Skeletal muscle tissue (tissue), 4 donors: Measurements from ENCODE around the gene TSC2. TPM values are rescaled to one million over a fixed set of nuclear protein-coding genes. Genes with fewer than 3 reads are reported as not detected.

Experiments used
- H3K27ac ChIP-seq: one replicate; pipeline ENCODE4 v1.7.0; 2013; ENCODE audit warnings: mild to moderate bottlenecking, low read depth, low read length, inconsistent platforms
- H3K27me3 ChIP-seq, 3 donors: one replicate each; pipeline ENCODE4 v1.7.0; 2013; ENCODE audit warnings: low read length in 3 of 3; ENCODE audit not compliant: control insufficient read depth in 3 of 3, insufficient read depth in 3 of 3
- H3K36me3 ChIP-seq, 3 donors: one replicate each; pipeline ENCODE4 v1.7.0; 2013; ENCODE audit warnings: low read length in 3 of 3; ENCODE audit not compliant: control insufficient read depth in 3 of 3, insufficient read depth in 3 of 3
- H3K4me1 ChIP-seq, 3 donors: one replicate each; pipeline ENCODE4 v1.7.0; 2013; ENCODE audit warnings: low read length in 3 of 3, mild to moderate bottlenecking in 3 of 3; ENCODE audit not compliant: control insufficient read depth in 3 of 3, insufficient read depth in 3 of 3
- H3K4me3 ChIP-seq, 3 donors: one replicate each; pipeline ENCODE4 v1.7.0; 2013; ENCODE audit warnings: low read length in 3 of 3
- H3K9ac ChIP-seq, 3 donors: one replicate each; pipeline ENCODE4 v1.7.0; 2013; ENCODE audit warnings: low read length in 3 of 3, mild to moderate bottlenecking in 3 of 3, moderate library complexity in 2 of 3, low read depth in 1 of 3
- H3K9me3 ChIP-seq, 3 donors: one replicate each; pipeline ENCODE4 v1.7.0; 2013; ENCODE audit warnings: low read length in 3 of 3; ENCODE audit not compliant: control insufficient read depth in 3 of 3
- total RNA-seq: library from RNA; depleted of rRNA; stranded (reverse); fragments of >200 nt; gene quantifications from one replicate; pipeline ENCODE4 v1.2.3, GENCODE V29; 2014
- donor health status: Osteomylitis.

Gene TSC2
- total RNA-seq, 1 donor from 2014 or later: 49.6 TPM

- H3K4me3 ChIP-seq: no peak overlapping the region
- H3K27me3 ChIP-seq: no peaks in the 10 kb centered on the region
- no peak overlapping the region for H3K27ac ChIP-seq
- no peaks in the 10 kb centered on the region for H3K4me1 ChIP-seq
- H3K36me3 ChIP-seq: peaks cover 44 to 56% (median 49%) of the 10 kb centered on the region in 3 donors
- no peak overlapping the region for H3K9ac ChIP-seq
- H3K9me3 ChIP-seq: no peaks in the 10 kb centered on the region
Observed at GRCh38 chr16:2062801-2063200, 15.0 kb downstream of the TSC2 start.

GRCh38 chr16:2063861-2064260 is 16.1 kb downstream of the TSC2 start:
- H3K36me3 ChIP-seq: peaks cover 40 to 57% (median 44%) of the 10 kb centered on the region in 3 donors
- no peaks in the 10 kb centered on the region for H3K27me3 ChIP-seq
- no peak overlapping the region for H3K4me3 ChIP-seq
- H3K9me3 ChIP-seq: no peaks in the 10 kb centered on the region
- H3K4me1 ChIP-seq: no peaks in the 10 kb centered on the region
- H3K9ac ChIP-seq: no peak overlapping the region
- no peak overlapping the region for H3K27ac ChIP-seq

- peaks cover 40 to 58% (median 44%) of the 10 kb centered on the region in 3 donors for H3K36me3 ChIP-seq
Observed at GRCh38 chr16:2064368-2064945, 16.7 kb downstream of the TSC2 start.

GRCh38 chr16:2066139-2066538 is 18.4 kb downstream of the TSC2 start:
- no peaks in the 10 kb centered on the region for H3K4me1 ChIP-seq
- H3K36me3 ChIP-seq: peaks cover 48 to 59% (median 49%) of the 10 kb centered on the region in 3 donors
- H3K9ac ChIP-seq: no peak overlapping the region
- no peaks in the 10 kb centered on the region for H3K27me3 ChIP-seq
- H3K9me3 ChIP-seq: no peaks in the 10 kb centered on the region
- H3K27ac ChIP-seq: no peak overlapping the region
- no peak overlapping the region for H3K4me3 ChIP-seq

More at GRCh38 chr16:2064368-2064945, 16.7 kb downstream of the TSC2 start:
- H3K27ac ChIP-seq: no peak overlapping the region
- H3K4me1 ChIP-seq: no peaks in the 10 kb centered on the region
- H3K9me3 ChIP-seq: no peaks in the 10 kb centered on the region
- no peaks in the 10 kb centered on the region for H3K27me3 ChIP-seq
- H3K9ac ChIP-seq: no peak overlapping the region
- H3K4me3 ChIP-seq: no peak overlapping the region

- H3K4me1 ChIP-seq: no peaks in the 10 kb centered on the region
- H3K9me3 ChIP-seq: no peaks in the 10 kb centered on the region
- no peaks in the 10 kb centered on the region for H3K27me3 ChIP-seq
- no peak overlapping the region for H3K9ac ChIP-seq
- H3K4me3 ChIP-seq: no peak overlapping the region
- peaks cover 62 to 65% (median 64%) of the 10 kb centered on the region in 3 donors for H3K36me3 ChIP-seq
- no peak overlapping the region for H3K27ac ChIP-seq
Observed at GRCh38 chr16:2070576-2071453, 23.0 kb downstream of the TSC2 start.

GRCh38 chr16:2071454-2072202 is 23.8 kb downstream of the TSC2 start:
- Histone ChIP-seq H3K4me1 (no peaks in the 10 kb centered on the region), H3K27me3 (no peaks in the 10 kb centered on the region), H3K36me3 (peaks cover 60 to 67% (median 64%) of the 10 kb centered on the region in 3 donors), H3K4me3 (no peak overlapping the region), H3K9ac (no peak overlapping the region), H3K9me3 (no peaks in the 10 kb centered on the region), H3K27ac (no peak overlapping the region)

GRCh38 chr16:2072926-2073325 is 25.1 kb downstream of the TSC2 start:
- Histone ChIP-seq H3K4me1 (no peaks in the 10 kb centered on the region), H3K27ac (no peak overlapping the region), H3K4me3 (no peak overlapping the region), H3K9me3 (no peaks in the 10 kb centered on the region), H3K9ac (no peak overlapping the region), H3K27me3 (no peaks in the 10 kb centered on the region), H3K36me3 (peaks cover 60 to 68% (median 61%) of the 10 kb centered on the region in 3 donors)

GRCh38 chr16:2074071-2074470 is 26.3 kb downstream of the TSC2 start:
- Histone ChIP-seq H3K27ac (no peak overlapping the region), H3K4me3 (no peak overlapping the region), H3K9me3 (no peaks in the 10 kb centered on the region), H3K36me3 (peaks cover 67 to 70% (median 68%) of the 10 kb centered on the region in 3 donors), H3K4me1 (no peaks in the 10 kb centered on the region), H3K27me3 (no peaks in the 10 kb centered on the region), H3K9ac (no peak overlapping the region)

GRCh38 chr16:2075631-2076030 is 27.8 kb downstream of the TSC2 start:
- no peak overlapping the region for H3K9ac ChIP-seq
- no peak overlapping the region for H3K4me3 ChIP-seq
- H3K27ac ChIP-seq: no peak overlapping the region
- H3K4me1 ChIP-seq: no peaks in the 10 kb centered on the region
- no peaks in the 10 kb centered on the region for H3K27me3 ChIP-seq
- peaks cover 66 to 70% (median 68%) of the 10 kb centered on the region in 3 donors for H3K36me3 ChIP-seq
- no peaks in the 10 kb centered on the region for H3K9me3 ChIP-seq
